Myometrial cell (primary cell): ENCODE results near the gene EARS2. TPM values are rescaled to one million over a fixed set of nuclear protein-coding genes. Genes with fewer than 3 reads are reported as not detected.

Experiments used
- total RNA-seq: library from RNA; depleted of rRNA; stranded (reverse); fragments of >200 nt; gene quantifications from 2 replicates; pipeline ENCODE4 v1.2.3, GENCODE V29; 2015

EARS2 gene
- total RNA-seq: 23.6 and 24.3 TPM in 2 replicates

DNA sequence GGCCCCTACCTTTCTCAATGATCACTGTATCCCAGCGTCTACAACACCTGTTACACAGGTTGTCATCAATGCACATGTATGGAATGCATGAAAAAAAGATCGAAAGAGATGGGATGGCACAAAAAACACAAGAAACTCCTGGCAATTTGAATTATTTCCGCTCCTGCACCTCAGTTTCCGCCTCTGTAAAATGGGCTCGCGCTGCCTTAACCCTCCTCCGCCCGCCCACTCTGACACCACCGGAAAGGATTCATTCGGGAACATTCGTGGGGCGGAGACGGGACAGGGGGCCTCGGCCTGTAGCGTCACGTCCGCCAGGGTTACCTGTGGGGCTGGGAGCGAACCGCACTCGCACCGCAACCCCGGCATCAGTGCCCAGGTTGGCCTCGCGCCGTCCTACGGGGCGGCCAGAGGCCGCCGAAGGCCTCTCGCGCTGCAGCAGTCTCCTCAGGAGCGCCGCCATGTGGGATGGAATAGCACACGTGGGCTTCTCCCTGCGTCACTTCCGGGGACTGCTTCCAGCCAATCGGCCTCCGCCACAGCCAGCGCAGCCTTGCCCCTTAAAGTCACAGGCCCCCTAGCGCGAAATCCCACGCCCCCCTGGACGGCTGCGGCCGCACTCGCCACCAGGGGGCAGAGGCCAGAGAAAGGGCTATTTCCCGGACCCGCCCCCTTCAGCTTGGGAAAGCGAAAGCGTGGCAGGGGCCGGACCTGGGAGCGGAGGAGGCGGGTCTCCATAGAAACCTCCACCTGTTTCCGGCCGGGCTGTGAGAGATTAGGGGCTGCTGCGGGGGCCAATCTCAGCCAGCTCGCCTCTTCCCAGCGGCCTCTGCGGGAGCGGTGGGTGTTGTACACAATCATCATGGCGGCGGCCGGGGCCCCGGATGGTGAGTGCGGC, at the start of gene EARS2, which contains the start of gene UBFD1:
Gene EARS2, minus strand, starts transcription at position 470 of the 898 bp plus-strand sequence. Its CDS starts 7 bp downstream, at position 463.
Gene UBFD1, plus strand, starts transcription at position 847 of the 898 bp plus-strand sequence. Its CDS starts 16 bp downstream, at position 863.

DNA sequence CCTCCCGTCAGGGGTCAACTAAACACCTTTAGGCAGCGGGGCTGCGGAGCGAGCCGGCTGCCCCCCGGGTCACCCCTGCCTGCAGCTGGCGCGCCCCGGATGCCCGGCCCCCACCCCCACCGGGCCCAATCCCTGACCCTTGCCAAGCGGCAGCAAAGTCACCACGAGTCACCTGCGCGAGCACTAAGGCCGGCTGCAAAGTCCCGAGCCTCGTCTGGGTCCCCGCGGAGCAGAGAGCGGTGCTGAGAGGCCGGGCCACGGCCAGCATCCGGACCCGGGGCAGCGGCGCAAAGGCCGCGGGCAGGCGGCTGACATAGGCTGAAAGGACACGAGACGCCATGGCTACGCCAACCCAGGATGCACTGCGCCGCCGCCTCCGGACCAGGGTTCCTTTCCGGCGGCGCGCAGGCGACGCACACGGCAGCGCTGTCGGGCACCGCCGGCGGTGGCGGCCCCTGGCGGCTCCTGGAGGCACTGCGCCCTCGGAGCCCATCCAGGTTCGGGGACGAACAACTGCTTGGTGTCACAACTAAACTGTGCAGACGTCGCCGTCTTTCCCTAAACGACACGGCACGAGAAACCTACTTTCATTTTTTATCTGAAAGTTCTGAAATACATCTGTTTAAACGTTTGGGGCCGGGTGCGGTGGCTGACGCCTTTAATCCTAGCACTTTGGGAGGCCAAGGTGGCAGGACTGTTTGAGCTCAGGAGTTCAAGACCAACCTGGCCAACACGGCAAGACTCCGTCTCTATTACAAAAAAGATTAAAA, 39.0 kb upstream of the EARS2 start, which contains the start of gene NDUFAB1:
Gene NDUFAB1, minus strand, starts transcription at position 366 of the 770 bp plus-strand sequence. Its CDS starts 26 bp downstream, at position 340.

DNA sequence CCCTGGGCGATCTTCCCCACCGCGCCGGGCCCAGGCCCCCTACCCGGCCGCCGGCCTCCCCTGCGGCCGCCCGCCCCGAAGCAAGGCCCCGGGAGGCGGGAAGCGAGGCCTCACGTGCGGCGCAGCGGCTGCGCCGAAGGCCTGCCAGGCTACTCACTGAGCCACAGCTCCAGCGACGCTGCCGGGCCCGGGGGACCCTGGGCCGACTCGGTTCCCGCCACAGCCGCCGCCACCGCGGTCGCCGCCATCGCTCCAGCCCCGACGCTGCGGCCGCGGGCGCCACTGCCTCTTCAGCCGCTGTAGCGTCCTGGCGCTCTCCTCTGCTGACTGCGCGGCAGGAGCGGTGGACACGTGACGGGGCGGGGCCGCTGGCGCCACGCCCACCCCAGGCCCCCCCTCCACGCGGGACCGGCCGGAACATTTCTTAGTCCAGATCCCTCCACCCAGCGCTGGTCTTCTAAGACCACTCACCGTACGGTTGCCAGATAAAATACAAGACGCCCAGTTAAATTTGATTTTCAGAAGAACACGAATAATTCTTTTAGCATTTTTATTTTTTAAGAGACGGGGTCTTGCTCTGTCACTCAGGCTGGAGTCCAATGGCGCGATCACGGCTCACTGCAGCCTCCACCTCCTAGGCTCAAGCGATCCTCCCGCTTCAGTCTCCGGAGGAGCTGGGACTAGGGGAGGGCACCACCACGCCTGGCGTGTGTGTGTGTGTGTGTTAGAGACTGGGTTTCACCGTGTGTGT, 46.8 kb downstream of the EARS2 start, which contains the start of gene GGA2:
Gene GGA2, minus strand, starts transcription at position 331 of the 751 bp plus-strand sequence. Its CDS starts 83 bp downstream, at position 248.

Other genes starting within 250 kb of the EARS2 start
- gene COG7, start 104.2 kb downstream of the EARS2 start, total RNA-seq: 15.2 and 29.7 TPM in 2 replicates
- 11.8 and 12.9 TPM in 2 replicates for gene GGA2, start 46.9 kb downstream of the EARS2 start, total RNA-seq
- gene UBFD1, start 377 bp upstream of the EARS2 start, total RNA-seq: 80.7 and 102 TPM in 2 replicates
- gene NDUFAB1, start 39.0 kb upstream of the EARS2 start, total RNA-seq: 180 and 199 TPM in 2 replicates
- 4.8 and 4.9 TPM in 2 replicates for gene PALB2, start 84.0 kb upstream of the EARS2 start, total RNA-seq
- gene DCTN5, start 84.1 kb upstream of the EARS2 start, total RNA-seq: 29.7 and 47.1 TPM in 2 replicates
- 79.8 and 89.4 TPM in 2 replicates for gene PLK1, start 121.5 kb upstream of the EARS2 start, total RNA-seq
- 0.35 and 1.7 TPM in 2 replicates for gene ERN2, start 155.9 kb upstream of the EARS2 start, total RNA-seq
- not detected in 2 replicates for gene CHP2, start 197.7 kb upstream of the EARS2 start, total RNA-seq